Transverse colon (tissue), 4 donors: ENCODE results near the gene APOLD1. TPM values are rescaled to one million over a fixed set of nuclear protein-coding genes. Genes with fewer than 3 reads are reported as not detected.

Experiments used
- DNase-seq: peaks from one replicate; pipeline ENCODE4 v3.0.0-alpha.2; 2019
- H3K27ac ChIP-seq, 4 donors: fragments of 200-600 bp; sonication (generic); 2 replicates each; pipeline ENCODE4 v1.5.1; 2016 to 2018; ENCODE audit warnings: inconsistent platforms in 4 of 4
- H3K27me3 ChIP-seq: fragments of 200-600 bp; sonication (generic); 2 replicates; pipeline ENCODE4 v1.5.1; 2017; ENCODE audit warnings: inconsistent platforms
- H3K36me3 ChIP-seq, 4 donors: fragments of 200-600 bp; sonication (generic); 2 replicates each; pipeline ENCODE4 v1.5.1; 2017 to 2019; ENCODE audit warnings: inconsistent platforms in 4 of 4
- H3K4me1 ChIP-seq, 4 donors: fragments of 200-600 bp; sonication (generic); 2 replicates each; pipeline ENCODE4 v1.5.1; 2017 to 2020; ENCODE audit warnings: inconsistent platforms in 4 of 4
- H3K4me3 ChIP-seq, 4 donors: fragments of 200-600 bp; sonication (generic); 1 replicate in 1 of 4; 2 replicates in 3 of 4; pipeline versions ENCODE4 v1.5.1 to v1.6.1; 2017 to 2019; ENCODE audit warnings: inconsistent platforms in 4 of 4
- H3K9me3 ChIP-seq, 2 donors: fragments of 200-600 bp; sonication (generic); 2 replicates each; pipeline ENCODE4 v1.5.1; 2017 to 2019; ENCODE audit warnings: inconsistent platforms in 2 of 2
- EP300 ChIP-seq: sonication (generic); formaldehyde crosslinking; IDR thresholded peaks from one replicate; pipeline ENCODE4 v1.6.1; 2017; ENCODE audit warnings: antibody characterized with exemption, low read depth
- POLR2A ChIP-seq: fragments of 450-650 bp; IDR thresholded peaks from one replicate; pipeline ENCODE4 v1.6.1; 2016; ENCODE audit warnings: antibody characterized with exemption, mild to moderate bottlenecking, moderate library complexity
- POLR2AphosphoS5 ChIP-seq, 3 donors: sonication (generic); formaldehyde crosslinking; IDR thresholded peaks; one replicate each; pipeline ENCODE4 v1.6.1; 2016; ENCODE audit warnings: antibody characterized with exemption in 3 of 3
- WGBS, 2 donors: methylation state at CpG; one replicate each; pipeline ENCODE4 v1.1.5; 2018; ENCODE audit warnings: low coverage in 1 of 2; 5-methylcytosine and 5-hydroxymethylcytosine counted together
- in situ Hi-C, 4 donors: fragments of 200-750 bp; cut with MboI; loops; one replicate each; pipeline versions ENCODE4 v1.15.0 to v1.15.1; 2017; ENCODE audit warnings: low sequenced_read_pairs in 3 of 4, low pct_ligation_motif_present in 1 of 4, low pct_unique_long_range_greater_than_20kb in 1 of 4
- intact Hi-C: fragments of 100-400 bp; cut with DNase I; formaldehyde crosslinking; loops from one replicate; pipeline ENCODE4 v1.15.1; 2023; ENCODE audit warnings: low total_unique reads
- total RNA-seq, 4 donors: library from RNA; depleted of rRNA; stranded (reverse); fragments of >200 nt; gene quantifications; one replicate each; pipeline ENCODE4 v1.1.0, GENCODE V29; 2016
- TF ChIP-seq, protein P1 (sequence below), 5 experiments: fragments of 200-600 bp in 3 of 5; fragments of 450-650 bp in 2 of 5; sonication (generic) in 3 of 5; IDR thresholded peaks; 1 replicate in 2 of 5; 2 replicates in 3 of 5; pipeline ENCODE4 v1.5.1; 2016 to 2017; ENCODE audit warnings: antibody characterized with exemption in 5 of 5, inconsistent platforms in 3 of 5, mild to moderate bottlenecking in 2 of 5, moderate library complexity in 1 of 5

APOLD1 gene
- total RNA-seq, 4 donors from 2014 or later: 3.0 to 11.3 (median 7.7) TPM

GRCh38 chr12:12791756-12792369 lies 6.4 kb downstream of the APOLD1 start:
- 23 to 35% methylated on average over 2 to 7 of the region's 7 CpGs for WGBS, 2 donors
- H3K4me1 ChIP-seq: peaks cover 7 to 48% (median 23%) of the 10 kb centered on the region in 4 donors
- H3K4me3 ChIP-seq: no peak overlapping the region
- intact Hi-C loops (no loop called here), in situ Hi-C loops (no loop called here)
- H3K36me3 ChIP-seq: no peaks in the 10 kb centered on the region
- H3K27me3 ChIP-seq: no peaks in the 10 kb centered on the region
- H3K27ac ChIP-seq: peak overlapping the region in 3 of 4 donors; percentile 12 to 38 (median 31)
- DNase-seq: no peak
- TF ChIP-seq EP300 (no peak), POLR2AphosphoS5 (IDR thresholded peaks at IDR 0.05) (no peak), POLR2A (no peak)
- TF ChIP-seq, protein P1, sequence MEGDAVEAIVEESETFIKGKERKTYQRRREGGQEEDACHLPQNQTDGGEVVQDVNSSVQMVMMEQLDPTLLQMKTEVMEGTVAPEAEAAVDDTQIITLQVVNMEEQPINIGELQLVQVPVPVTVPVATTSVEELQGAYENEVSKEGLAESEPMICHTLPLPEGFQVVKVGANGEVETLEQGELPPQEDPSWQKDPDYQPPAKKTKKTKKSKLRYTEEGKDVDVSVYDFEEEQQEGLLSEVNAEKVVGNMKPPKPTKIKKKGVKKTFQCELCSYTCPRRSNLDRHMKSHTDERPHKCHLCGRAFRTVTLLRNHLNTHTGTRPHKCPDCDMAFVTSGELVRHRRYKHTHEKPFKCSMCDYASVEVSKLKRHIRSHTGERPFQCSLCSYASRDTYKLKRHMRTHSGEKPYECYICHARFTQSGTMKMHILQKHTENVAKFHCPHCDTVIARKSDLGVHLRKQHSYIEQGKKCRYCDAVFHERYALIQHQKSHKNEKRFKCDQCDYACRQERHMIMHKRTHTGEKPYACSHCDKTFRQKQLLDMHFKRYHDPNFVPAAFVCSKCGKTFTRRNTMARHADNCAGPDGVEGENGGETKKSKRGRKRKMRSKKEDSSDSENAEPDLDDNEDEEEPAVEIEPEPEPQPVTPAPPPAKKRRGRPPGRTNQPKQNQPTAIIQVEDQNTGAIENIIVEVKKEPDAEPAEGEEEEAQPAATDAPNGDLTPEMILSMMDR (IDR thresholded peaks at IDR 0.05): no peak
- no peaks in the 10 kb centered on the region for H3K9me3 ChIP-seq

DNA sequence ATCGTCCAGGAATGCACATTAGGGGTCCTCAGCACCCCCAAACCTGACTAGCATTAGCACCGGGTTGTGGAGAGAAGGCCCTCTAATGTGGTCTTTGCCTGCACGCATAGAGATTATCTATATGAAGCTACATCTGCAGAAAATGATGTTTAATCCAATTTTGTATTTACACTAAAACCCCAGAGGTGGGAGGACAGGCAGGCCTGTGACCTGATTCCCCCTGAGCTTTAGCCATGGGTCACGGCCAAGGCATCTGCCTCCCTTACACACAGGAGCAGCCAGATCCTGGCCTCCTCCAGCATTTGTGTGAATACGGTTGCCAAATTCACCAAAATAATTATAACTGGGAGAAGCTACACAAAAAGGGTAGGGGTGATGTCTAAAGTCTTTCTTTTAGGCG lies 7.0 kb downstream of the APOLD1 start:
- no peak for DNase-seq
- 67 to 79% methylated on average over 5 to 6 of the region's 6 CpGs for WGBS, 2 donors
- Histone ChIP-seq H3K27me3 (no peaks in the 10 kb centered on the region), H3K9me3 (no peaks in the 10 kb centered on the region), H3K4me3 (no peak overlapping the region), H3K27ac (peak overlapping the region in 3 of 4 donors; percentile 12 to 38 (median 31)), H3K4me1 (peaks cover 7 to 45% (median 19%) of the 10 kb centered on the region in 4 donors), H3K36me3 (no peaks in the 10 kb centered on the region)
- intact Hi-C loops (no loop called here), in situ Hi-C loops (no loop called here)
- TF ChIP-seq POLR2A (no peak), POLR2AphosphoS5 (IDR thresholded peaks at IDR 0.05) (no peak), EP300 (no peak)
- TF ChIP-seq, protein P1 (IDR thresholded peaks at IDR 0.05): no peak

GRCh38 chr12:12794686-12795085 lies 9.2 kb downstream of the APOLD1 start:
- intact Hi-C loops (no loop called here), in situ Hi-C loops (no loop called here)
- H3K4me3 ChIP-seq: no peak overlapping the region
- H3K27ac ChIP-seq: no peak overlapping the region
- no peaks in the 10 kb centered on the region for H3K36me3 ChIP-seq
- no peaks in the 10 kb centered on the region for H3K9me3 ChIP-seq
- TF ChIP-seq POLR2AphosphoS5 (IDR thresholded peaks at IDR 0.05) (no peak), EP300 (no peak), POLR2A (no peak)
- TF ChIP-seq, protein P1 (IDR thresholded peaks at IDR 0.05): no peak
- no peaks in the 10 kb centered on the region for H3K27me3 ChIP-seq
- H3K4me1 ChIP-seq: peaks cover 0 to 30% (median 4%) of the 10 kb centered on the region in 4 donors
- WGBS, 2 donors: 86 to 87% methylated on average over 1 to 2 of the region's 2 CpGs
- no peak for DNase-seq

DNA sequence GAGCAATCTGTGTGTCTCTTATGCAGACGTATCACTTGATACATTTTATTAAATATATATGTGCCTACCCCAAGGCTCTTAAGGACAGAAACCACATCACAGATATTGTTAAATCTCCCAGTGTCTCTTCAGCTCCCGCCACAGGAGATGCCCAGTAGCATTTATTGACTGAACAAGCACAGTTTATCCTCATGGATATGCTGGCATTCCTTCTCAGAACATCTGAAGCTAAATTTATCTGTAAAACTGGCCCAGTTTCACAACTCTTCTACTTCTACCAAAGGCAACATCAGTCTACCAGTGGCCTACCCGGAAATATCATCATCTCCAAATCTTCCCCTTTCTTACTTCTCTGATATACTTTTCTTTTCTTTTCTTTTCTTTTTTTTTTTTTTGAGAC lies 10.7 kb downstream of the APOLD1 start:
- no peak for TF ChIP-seq POLR2A
- no peak for TF ChIP-seq EP300
- TF ChIP-seq, protein P1 (IDR thresholded peaks at IDR 0.05): no peak
- TF ChIP-seq POLR2AphosphoS5 (IDR thresholded peaks at IDR 0.05): no peak
- intact Hi-C loops (no loop called here), in situ Hi-C loops (no loop called here)
- 75 to 92% methylated on average over 3 of the region's 3 CpGs for WGBS, 2 donors
- H3K27ac ChIP-seq: no peak overlapping the region
- no peak for DNase-seq
- H3K27me3 ChIP-seq: no peaks in the 10 kb centered on the region
- no peaks in the 10 kb centered on the region for H3K36me3 ChIP-seq
- H3K4me1 ChIP-seq: peaks cover 0 to 38% (median 4%) of the 10 kb centered on the region in 4 donors
- no peak overlapping the region for H3K4me3 ChIP-seq
- H3K9me3 ChIP-seq: no peaks in the 10 kb centered on the region
